ENCODE measurements around the gene PEX10.

PEX10 gene

DNA sequence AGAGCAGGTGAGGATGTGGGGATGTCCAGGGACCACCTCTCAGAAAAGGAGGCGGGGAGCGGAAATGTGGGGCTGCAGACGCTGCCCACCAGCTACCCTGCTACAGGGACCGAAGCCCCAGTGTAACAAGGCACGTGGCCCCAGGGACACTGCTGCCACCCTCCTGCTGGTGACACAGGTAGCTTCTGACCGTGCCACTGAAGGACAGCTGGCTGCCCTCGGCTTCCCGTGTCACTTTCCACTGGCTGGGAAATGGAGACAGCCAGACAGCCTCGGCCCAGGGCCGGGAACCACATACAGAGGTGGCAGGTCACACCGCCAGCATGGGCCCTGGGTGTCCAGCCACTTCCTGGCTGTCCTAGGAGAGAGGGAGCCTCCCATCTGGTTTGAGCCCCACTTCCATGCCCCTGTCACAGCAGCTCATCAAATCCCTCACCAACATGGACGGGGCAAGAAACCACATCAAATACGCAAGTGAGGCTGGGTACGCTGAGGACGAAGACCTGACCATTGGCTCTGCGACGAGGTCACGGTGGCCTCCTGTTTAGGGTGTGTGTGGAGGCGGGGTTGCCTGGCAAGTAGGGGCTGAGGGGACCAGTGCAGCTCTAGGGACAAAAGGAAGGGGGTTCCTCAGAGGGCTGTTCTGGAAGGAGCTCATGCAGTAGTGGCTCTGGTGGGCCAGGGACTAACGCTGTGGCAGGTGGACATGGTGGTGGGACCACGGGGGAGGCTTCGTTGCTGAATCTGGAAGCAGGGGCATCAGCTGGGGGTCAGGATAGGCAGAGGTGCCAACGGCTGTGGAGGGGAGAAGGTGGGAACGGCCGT lies 5.0 kb downstream of the PEX10 start:
- H3K4me3 ChIP-seq (ENCODE audit: low read depth, low read length) = no peak overlapping the region
- TF ChIP-seq CTCF (IDR thresholded peaks at IDR 0.05; ENCODE audit: insufficient read depth, low read depth, low read length, missing control alignments) = no peak

GRCh38 chr1:2406451-2407041 lies 5.8 kb downstream of the PEX10 start:
- no peak overlapping the region for H3K4me3 ChIP-seq (ENCODE audit: low read depth, low read length)
- no peak for DNase-seq (ENCODE audit: low read depth)
- TF ChIP-seq CTCF (IDR thresholded peaks at IDR 0.05; ENCODE audit: insufficient read depth, low read depth, low read length, missing control alignments) = no peak

More for the DNA sequence above, 5.0 kb downstream of the PEX10 start:
- DNase-seq (ENCODE audit: low read depth) = no peak

- no peak for DNase-seq (ENCODE audit: low read depth)
- no peak for TF ChIP-seq CTCF (IDR thresholded peaks at IDR 0.05; ENCODE audit: insufficient read depth, low read depth, low read length, missing control alignments)
These were observed 6.6 kb downstream of the PEX10 start for GRCh38 chr1:2405588-2406295.

DNA sequence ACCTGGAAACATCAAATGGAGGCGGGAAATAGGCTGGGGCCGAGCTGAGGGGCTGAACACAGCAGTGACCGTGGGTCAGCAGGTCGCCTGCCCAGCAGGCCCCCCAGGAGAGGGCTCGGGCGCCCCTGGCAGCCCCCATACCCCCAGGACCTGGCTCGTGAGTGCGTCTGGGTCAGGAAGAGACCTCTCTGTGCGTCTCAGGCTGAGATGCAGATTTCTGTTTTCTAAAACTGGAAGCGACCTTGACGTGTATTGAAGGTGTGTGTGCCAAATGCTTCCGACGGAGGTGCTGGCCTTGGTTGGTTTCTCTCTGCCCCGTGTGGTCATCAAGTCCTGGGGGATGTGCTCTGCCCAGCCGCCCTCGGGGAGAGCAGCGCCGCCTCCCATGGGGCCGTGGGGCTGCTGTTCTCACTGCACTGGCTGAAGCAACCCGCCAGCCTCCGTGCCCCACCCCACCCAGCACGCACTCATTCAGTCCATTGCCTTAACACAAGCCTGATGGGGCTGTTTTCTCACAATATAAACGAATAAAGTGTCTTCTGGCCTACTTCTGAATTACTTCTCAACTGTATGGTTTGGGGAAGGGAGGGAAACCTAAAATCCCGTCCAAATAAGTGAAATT lies 7.4 kb downstream of the PEX10 start:
- no peak overlapping the region for H3K4me3 ChIP-seq (ENCODE audit: low read depth, low read length)
- TF ChIP-seq CTCF (IDR thresholded peaks at IDR 0.05; ENCODE audit: insufficient read depth, low read depth, low read length, missing control alignments) = no peak
- DNase-seq (ENCODE audit: low read depth) = no peak

More at GRCh38 chr1:2405588-2406295, 6.6 kb downstream of the PEX10 start:
- no peak overlapping the region for H3K4me3 ChIP-seq (ENCODE audit: low read depth, low read length)

DNA sequence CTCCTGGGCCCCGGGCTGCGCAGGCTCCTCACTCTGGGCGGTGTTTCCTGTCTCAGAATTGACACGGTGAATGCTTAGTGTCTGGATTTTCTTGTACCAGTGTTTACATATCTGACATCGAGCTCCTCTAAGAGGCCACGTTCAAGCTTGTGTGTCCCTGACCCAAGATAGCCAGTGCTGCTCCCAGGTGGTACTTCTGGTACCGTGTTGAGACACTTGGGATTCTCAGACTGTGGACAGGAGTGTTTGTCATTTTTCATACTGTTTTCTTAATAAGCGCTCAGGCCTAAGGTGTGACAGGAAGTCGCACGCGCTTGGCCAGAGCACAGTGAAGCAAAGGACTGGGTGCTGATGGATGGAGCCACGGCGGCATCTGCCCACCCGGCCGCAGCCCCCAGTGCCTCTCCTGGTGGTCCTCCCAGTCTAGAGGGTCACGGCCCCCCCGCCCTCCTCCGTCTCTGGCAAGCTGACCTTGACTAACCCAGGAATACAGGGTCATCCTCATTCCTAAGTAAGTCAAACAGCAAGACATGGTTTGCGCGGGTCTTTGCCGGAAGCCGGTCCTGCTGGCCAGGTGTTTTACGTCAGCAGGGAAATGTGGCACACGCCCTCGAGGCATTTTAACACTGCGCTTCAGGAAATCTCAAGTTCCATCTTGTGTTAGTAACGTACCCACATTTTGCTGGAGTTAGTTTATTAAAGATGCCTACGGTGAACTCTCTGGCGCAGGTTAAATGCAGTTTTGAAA lies 8.0 kb downstream of the PEX10 start:
- no peak overlapping the region for H3K4me3 ChIP-seq (ENCODE audit: low read depth, low read length)
- DNase-seq (ENCODE audit: low read depth) = no peak
- TF ChIP-seq CTCF (IDR thresholded peaks at IDR 0.05; ENCODE audit: insufficient read depth, low read depth, low read length, missing control alignments) = no peak

- no peak for DNase-seq (ENCODE audit: low read depth)
- no peak overlapping the region for H3K4me3 ChIP-seq (ENCODE audit: low read depth, low read length)
- TF ChIP-seq CTCF (IDR thresholded peaks at IDR 0.05; ENCODE audit: insufficient read depth, low read depth, low read length, missing control alignments) = no peak
These were observed 9.1 kb downstream of the PEX10 start for GRCh38 chr1:2403273-2403672.

Measured in GM12865 (cell line).